GM19467 (cell line): ENCODE measurements around the gene IPCEF1.

Experiments
- ATAC-seq: cut with Tn5 transposase; IDR thresholded peaks from one replicate; pipeline ENCODE4 v1.9.1; 2021; ENCODE audit warnings: mild to moderate bottlenecking, moderate library complexity; ENCODE audit not compliant: unreplicated experiment

IPCEF1 gene

GRCh38 chr6:154373971-154374370 lies 17.4 kb upstream of the IPCEF1 start:
- ATAC-seq = no peak

- no peak for ATAC-seq
These were observed 14.7 kb upstream of the IPCEF1 start for GRCh38 chr6:154371281-154371680.

DNA sequence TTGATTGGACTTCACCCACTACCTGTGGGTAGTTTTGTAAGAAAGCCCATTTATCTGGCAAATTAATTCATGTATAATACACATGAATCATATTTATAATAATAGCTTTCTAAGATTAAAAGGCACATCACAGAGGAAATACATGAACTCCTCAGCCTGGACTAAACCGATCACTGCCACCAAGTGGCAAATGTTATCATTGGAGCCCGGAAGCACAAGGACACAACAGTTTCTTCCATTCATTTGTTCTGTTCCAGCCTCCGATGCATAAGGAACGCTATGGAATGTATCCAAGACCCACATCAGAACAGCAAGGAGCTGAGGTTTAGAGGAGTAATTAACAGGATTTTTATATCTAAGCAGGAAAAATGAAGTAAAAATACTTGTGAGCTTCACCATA lies 13.9 kb upstream of the IPCEF1 start:
- no peak for ATAC-seq

DNA sequence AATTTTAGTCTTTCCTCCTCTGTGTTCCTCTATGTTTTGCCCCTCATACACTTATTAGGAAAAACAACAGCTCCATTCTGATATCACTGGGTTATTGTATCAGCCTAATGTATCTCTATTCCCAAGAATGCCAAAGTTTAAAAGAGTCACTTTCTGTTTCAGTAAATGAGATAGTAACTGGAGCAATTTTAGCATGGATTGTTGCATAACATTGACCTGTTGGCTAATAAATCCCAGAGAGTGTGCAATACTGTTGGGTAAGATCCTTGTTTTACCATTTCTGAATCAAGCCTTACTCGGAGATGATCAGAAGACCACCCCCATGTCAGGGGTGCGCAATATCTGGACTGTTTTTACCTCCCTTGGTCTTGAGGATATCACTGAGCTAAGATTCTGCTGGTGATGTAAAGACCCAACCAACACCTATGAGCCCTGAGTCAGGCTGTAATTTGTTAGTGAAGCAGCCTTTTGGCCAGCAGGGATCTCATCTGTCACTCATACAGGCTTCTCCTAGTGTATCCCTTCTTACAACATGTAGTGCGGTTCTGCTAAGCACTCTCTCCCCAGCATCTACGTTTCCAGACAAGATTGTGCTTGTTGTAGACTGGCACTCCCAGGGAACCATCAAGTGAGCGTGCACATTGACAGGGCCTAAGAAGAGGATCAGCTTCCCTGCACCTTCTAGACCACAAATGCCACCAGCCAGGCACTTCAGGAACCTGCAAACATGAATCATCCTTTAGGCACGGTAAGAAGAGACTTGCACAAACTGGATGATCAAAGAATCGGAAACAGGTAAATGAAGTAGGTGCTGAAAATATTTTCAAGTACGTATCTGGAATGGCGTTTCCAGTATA lies 11.5 kb upstream of the IPCEF1 start:
- ATAC-seq = no peak

GRCh38 chr6:154367336-154367735 lies 10.7 kb upstream of the IPCEF1 start:
- ATAC-seq = no peak

DNA sequence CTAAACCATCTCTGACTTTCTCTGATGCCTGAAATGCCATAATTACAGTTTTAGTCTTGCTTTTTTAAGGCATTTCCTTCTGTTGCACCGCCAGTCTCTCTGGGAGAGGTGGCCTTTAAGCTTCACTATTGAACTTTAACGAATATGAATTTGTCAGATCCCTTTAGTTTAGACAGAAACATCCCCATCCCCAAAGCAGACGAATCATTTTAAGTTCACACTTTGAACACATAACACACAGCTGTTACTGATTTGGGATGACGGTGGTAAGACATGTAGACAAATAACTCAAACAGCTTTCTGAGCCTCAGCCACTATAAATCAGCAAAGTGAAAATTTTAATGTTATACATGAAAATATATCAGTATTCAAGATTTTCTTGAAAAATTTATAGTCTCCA lies 7.2 kb upstream of the IPCEF1 start:
- ATAC-seq = no peak

DNA sequence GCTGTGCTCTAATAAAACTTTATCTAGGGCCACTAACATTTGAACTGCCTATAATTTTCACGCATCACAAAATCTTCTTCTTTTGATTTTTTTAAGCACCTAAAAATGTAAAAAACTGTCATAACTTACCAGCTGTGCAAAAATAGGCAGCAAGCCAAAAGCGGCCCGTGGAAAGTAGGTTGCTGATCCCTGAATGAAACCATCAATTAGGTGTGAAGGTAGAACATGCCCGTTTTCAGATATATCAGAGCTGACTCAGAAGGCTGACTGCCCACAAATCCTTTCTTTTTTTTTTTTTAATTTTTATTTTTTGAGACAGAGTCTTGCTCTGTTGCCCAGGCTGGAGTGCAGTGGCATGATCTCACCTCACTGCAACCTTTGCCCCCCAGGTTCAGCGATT lies 4.9 kb upstream of the IPCEF1 start:
- no peak for ATAC-seq

DNA sequence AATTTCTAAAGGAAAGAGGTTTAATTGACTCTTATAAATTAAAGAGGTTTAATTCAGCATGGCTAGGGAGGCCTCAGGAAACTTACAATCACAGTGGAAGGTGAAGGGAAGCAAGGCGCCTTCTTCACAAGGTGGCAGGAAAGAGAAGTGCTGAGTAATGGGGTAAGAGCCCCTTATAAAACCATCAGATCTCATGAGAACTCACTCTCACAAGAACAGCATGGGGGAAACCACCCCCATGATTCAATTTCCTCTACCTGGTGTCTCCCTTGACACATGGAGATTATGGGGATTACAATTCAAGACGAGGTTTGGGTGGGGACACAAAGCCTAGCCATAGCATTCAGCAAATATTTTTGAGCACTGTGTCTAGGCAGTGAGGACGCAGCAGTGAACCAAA lies 3.9 kb upstream of the IPCEF1 start:
- no peak for ATAC-seq

- no peak for ATAC-seq
These were observed 3.1 kb upstream of the IPCEF1 start for GRCh38 chr6:154359679-154360078.

- no peak for ATAC-seq
These were observed 2.6 kb upstream of the IPCEF1 start for GRCh38 chr6:154359161-154359574.

GRCh38 chr6:154358019-154358545 lies 1.5 kb upstream of the IPCEF1 start:
- ATAC-seq = no peak

DNA sequence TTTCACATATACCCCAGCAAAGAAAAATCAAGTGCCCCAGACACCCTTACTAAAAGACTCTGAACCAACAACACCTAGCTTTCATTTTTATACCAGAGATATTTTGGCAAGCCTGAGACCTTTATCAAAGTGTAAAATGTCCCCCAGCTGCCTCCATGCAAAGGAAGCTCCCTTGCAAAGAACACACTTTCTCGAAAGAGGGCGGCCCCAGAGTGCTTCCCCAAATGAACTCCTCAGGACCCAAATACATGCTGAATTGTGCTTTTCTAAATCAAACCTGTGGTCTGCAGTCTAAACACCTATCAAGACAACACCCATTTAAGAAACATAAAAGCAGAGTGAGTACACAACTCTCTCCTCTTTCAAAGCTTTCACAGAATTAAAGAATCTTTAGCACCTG lies 490 bp downstream of the IPCEF1 start:
- no peak for ATAC-seq

GRCh38 chr6:154354265-154354777 lies 2.3 kb downstream of the IPCEF1 start:
- ATAC-seq = no peak

GRCh38 chr6:154353626-154354025 lies 3.0 kb downstream of the IPCEF1 start:
- ATAC-seq = no peak

DNA sequence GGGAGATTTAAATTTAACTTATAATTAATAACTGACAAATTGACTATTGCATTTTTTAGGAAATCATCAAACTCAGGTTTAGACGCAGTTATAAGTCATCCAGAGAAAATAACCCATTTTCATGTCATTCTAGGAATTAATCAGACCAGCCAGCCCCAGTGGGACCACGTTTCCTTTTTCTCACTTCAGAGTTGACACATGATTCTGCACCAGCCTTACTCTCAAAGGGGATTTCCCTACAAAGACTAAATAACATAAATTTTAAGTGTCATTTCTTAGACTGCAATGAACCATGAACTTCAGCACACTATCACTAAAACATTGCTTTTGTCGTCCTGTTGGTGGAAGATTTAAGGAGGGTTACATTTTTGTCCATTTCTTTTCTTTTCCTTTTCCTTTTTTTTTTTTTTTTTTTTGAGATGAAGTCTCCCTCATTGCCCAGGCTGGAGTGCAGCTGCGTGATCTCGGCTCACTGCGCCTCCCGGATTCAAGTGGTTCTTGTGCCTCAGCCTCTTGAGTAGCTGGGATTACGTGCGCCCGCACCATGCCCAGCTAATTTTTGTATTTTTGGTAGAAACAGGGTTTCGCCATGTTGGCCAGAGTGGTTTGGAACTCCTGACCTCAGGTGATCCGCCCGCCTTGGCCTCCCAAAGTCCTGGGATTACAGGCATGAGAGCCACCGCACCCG lies 3.6 kb downstream of the IPCEF1 start:
- peak; percentile 51 for ATAC-seq

- no peak for ATAC-seq
These were observed 6.3 kb downstream of the IPCEF1 start for GRCh38 chr6:154350293-154350692.

GRCh38 chr6:154347981-154348380 lies 8.6 kb downstream of the IPCEF1 start:
- ATAC-seq = no peak

GRCh38 chr6:154345811-154346210 lies 10.8 kb downstream of the IPCEF1 start:
- ATAC-seq = no peak

DNA sequence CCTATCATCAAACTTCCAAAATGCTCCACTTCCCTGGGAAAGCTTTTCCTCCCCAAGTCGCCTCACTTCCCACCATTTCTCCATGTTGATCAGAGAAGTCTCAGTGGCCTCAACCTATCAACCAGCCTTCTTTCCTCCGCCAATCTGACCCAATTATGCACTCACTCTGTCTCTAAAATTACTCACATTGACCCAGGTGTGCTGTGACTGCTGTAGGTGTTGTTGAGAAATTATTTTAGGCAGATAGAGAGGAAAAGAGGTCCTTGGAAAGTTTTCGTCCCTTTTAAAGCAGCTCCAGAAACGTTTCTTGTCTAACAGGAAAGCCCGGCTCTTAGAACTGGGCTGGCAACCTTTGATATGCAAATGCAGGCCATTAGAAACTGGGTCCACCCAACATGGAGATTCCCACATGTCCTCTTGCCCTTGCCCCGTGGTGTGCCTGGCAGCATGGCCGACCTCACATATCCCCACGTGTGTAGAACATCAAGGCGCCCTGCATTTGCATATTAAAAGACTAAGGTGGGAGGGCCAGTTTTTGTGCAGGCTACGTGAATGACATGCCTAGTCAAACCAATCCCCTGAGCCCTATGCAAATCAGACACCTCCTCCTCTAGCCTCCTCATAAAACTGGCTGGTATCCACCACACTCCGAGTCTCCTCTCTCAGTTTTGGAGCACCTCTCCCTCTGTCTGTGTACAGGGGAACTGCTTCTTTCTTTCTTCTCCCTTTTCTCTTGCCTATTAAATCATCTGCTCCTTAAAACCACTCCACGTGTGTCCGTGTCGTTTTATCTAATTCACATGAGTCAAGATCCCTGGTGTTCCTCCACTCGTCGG lies 12.9 kb downstream of the IPCEF1 start:
- no peak for ATAC-seq

DNA sequence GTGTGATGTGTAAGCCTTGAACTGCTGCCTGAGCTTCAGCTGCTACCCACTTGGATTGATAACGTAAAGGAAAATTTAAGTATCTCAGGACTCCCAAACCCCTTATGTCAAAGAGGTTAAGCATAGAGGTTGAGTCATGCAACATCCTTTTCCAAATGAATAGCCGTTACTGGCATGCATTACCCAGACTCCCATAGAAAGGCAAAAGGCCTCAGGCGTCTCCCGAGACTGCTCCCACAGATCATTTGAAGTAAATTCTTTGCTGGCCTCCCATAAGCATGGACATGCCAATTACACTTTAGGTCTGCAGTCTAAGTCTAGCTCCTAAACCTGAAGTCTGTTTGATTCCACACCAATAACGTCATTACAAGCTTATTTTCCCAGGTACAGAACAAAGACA lies 14.7 kb downstream of the IPCEF1 start:
- ATAC-seq = no peak

DNA sequence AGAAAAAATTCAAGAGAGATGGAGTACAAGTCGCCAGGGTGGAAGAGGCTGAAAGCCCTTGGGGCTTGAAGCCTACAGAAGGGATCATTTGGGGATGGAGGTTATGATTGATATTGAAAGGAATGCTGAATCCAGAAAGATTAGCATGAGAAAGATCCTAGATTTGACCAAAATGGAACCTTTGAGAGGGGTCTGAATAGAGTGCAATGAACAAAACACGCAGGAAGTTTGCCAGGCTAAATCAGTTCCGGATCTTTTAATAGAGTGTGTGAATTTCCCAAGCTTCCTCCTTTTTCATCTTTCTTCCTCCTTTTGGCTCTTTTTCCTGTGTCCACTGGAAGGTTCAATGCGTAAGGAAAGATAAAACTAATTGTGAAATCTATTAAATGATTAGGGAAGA lies 15.3 kb downstream of the IPCEF1 start:
- ATAC-seq = no peak
